Measurements from ENCODE around the gene PCBP3.
"Not testable (repeated sequence)": the region's sequence is repeated elsewhere in the genome, so short reads cannot be mapped to it uniquely, and the experiment has no call there.

The PCBP3 gene

GRCh38 chr21:45885930-45886601 lies 242.5 kb downstream of the PCBP3 start:
- peak; percentile 58 to 59 for DNase-seq

- peak in 1 of 2 donors; percentile 25 for DNase-seq
These were observed 243.1 kb downstream of the PCBP3 start for GRCh38 chr21:45886610-45887026.

- no peak for DNase-seq
These were observed 243.6 kb downstream of the PCBP3 start for GRCh38 chr21:45887120-45887611.

- no peak for DNase-seq
These were observed 244.3 kb downstream of the PCBP3 start for GRCh38 chr21:45887788-45888187.

- no peak for DNase-seq
These were observed 245.0 kb downstream of the PCBP3 start for GRCh38 chr21:45888386-45889009.

- no peak for DNase-seq
These were observed 245.7 kb downstream of the PCBP3 start for GRCh38 chr21:45889256-45889655.

GRCh38 chr21:45889961-45890360 lies 246.4 kb downstream of the PCBP3 start:
- DNase-seq = no peak

- no peak for DNase-seq
These were observed 248.0 kb downstream of the PCBP3 start for GRCh38 chr21:45891388-45892155.

GRCh38 chr21:45892156-45892915 lies 248.8 kb downstream of the PCBP3 start:
- peak; percentile 41 to 55 for DNase-seq

- no peak for DNase-seq
These were observed 249.6 kb downstream of the PCBP3 start for GRCh38 chr21:45892916-45893739.

GRCh38 chr21:45893740-45894449 lies 250.4 kb downstream of the PCBP3 start:
- DNase-seq = no peak

- DNase-seq = no peak
These were observed 250.9 kb downstream of the PCBP3 start for GRCh38 chr21:45894450-45894825.

GRCh38 chr21:45894906-45895777 lies 251.6 kb downstream of the PCBP3 start:
- DNase-seq = no peak

- DNase-seq = no peak
These were observed 252.3 kb downstream of the PCBP3 start for GRCh38 chr21:45895778-45896370.

- DNase-seq = not testable (repeated sequence)
These were observed 252.9 kb downstream of the PCBP3 start for GRCh38 chr21:45896431-45896830.

GRCh38 chr21:45897191-45898027 lies 253.9 kb downstream of the PCBP3 start:
- DNase-seq = no peak

GRCh38 chr21:45898028-45898350 lies 254.5 kb downstream of the PCBP3 start:
- no peak for DNase-seq

- DNase-seq = no peak
These were observed 255.3 kb downstream of the PCBP3 start for GRCh38 chr21:45898781-45899180.

Data from CD4-positive, alpha-beta T cell treated with Interleukin-1 beta for 1 hour (primary cell).